CD4-positive, alpha-beta T cell (primary cell): ENCODE data around the gene TKTL2. TPM values are rescaled to one million over a fixed set of nuclear protein-coding genes. Genes with fewer than 3 reads are reported as not detected.

Source experiments
- ATAC-seq: fragments of 200-7000 bp; cut with Tn5 transposase; one replicate; pipeline ENCODE4 v1.10.0; 2022; ENCODE audit warnings: mild to moderate bottlenecking; ENCODE audit not compliant: poor library complexity
- CTCF ChIA-PET: fragments of 350-600 bp; sonication (Branson Sonifier 250); formaldehyde crosslinking; loops from one replicate; lab custom pipeline; 2021; ENCODE audit warnings: antibody characterized with exemption, inconsistent platforms; lab: Charles Lee
- POLR2A ChIA-PET: fragments of 350-600 bp; sonication (Branson Sonifier 250); formaldehyde crosslinking; loops from one replicate; lab custom pipeline; 2021; ENCODE audit warnings: antibody characterized with exemption, inconsistent platforms; lab: Charles Lee
- DNase-seq, 14 experiments: peaks; one replicate each; pipeline ENCODE4 v3.0.0-alpha.2; 2013 to 2020; ENCODE audit warnings: mixed read lengths in 2 of 14
- H3K27ac ChIP-seq, 2 donors: one replicate each; pipeline versions ENCODE4 v1.5.1 to v1.7.0; 2013; ENCODE audit warnings: low read length in 2 of 2, low read depth in 1 of 2, mild to moderate bottlenecking in 1 of 2
- H3K27me3 ChIP-seq, 2 experiments: 1 replicate in 1 of 2; 2 replicates in 1 of 2; pipeline versions ENCODE4 v1.6.1 to v1.7.0; 2013; ENCODE audit warnings: low read length in 2 of 2, control low read depth in 1 of 2, mild to moderate bottlenecking in 1 of 2, moderate library complexity in 1 of 2; ENCODE audit not compliant: insufficient read depth in 2 of 2, control insufficient read depth in 1 of 2
- H3K36me3 ChIP-seq: one replicate; pipeline ENCODE4 v1.6.1; 2013; ENCODE audit warnings: low read length, control low read depth; ENCODE audit not compliant: insufficient read depth
- H3K4me1 ChIP-seq: one replicate; pipeline ENCODE4 v1.6.1; 2013; ENCODE audit warnings: low read length, control low read depth; ENCODE audit not compliant: insufficient read depth
- H3K4me3 ChIP-seq: one replicate; pipeline ENCODE4 v1.5.1; 2013; ENCODE audit warnings: mild to moderate bottlenecking, low read length, moderate library complexity
- H3K9me3 ChIP-seq, 2 experiments: 1 replicate in 1 of 2; 2 replicates in 1 of 2; pipeline versions ENCODE4 v1.6.1 to v1.7.0; 2013; ENCODE audit warnings: low read length in 2 of 2, mild to moderate bottlenecking in 2 of 2, control low read depth in 1 of 2, moderate library complexity in 1 of 2; ENCODE audit not compliant: control insufficient read depth in 1 of 2, insufficient read depth in 1 of 2
- H3K27ac Mint-ChIP-seq: one replicate; pipeline ENCODE4 v1.8.0; 2020; ENCODE audit warnings: mixed read lengths
- H3K27me3 Mint-ChIP-seq: one replicate; pipeline ENCODE4 v1.8.0; 2021; ENCODE audit warnings: mixed read lengths
- H3K36me3 Mint-ChIP-seq: one replicate; pipeline ENCODE4 v1.8.0; 2021; ENCODE audit warnings: low read depth, mixed read lengths
- H3K4me1 Mint-ChIP-seq: one replicate; pipeline ENCODE4 v1.8.0; 2021; ENCODE audit warnings: low read depth, mixed read lengths
- H3K4me3 Mint-ChIP-seq: one replicate; pipeline ENCODE4 v1.8.0; 2020; ENCODE audit warnings: mild to moderate bottlenecking, mixed read lengths
- H3K9me3 Mint-ChIP-seq: one replicate; pipeline ENCODE4 v1.8.0; 2020; ENCODE audit warnings: mixed read lengths
- intact Hi-C, 2 experiments: fragments of 100-400 bp; cut with DNase I in 1 of 2; cut with micrococcal nuclease in 1 of 2; formaldehyde crosslinking; loops; one replicate each; pipeline versions ENCODE4 v1.15.1 to v1.9.0; 2023 to 2025; cut with DNase I, micrococcal nuclease
- total RNA-seq, 174 experiments: library from RNA in 2 of 174; stranded (reverse) in 2 of 174; gene quantifications; one replicate each; pipeline ENCODE4 v1.2.3 and lab custom pipeline; 2021 to 2026
- TF ChIP-seq, protein P1 (sequence below): fragments of 200-600 bp; IDR thresholded peaks from one replicate; pipeline ENCODE4 v1.8.0; 2022; ENCODE audit warnings: antibody characterized with exemption, mild to moderate bottlenecking

The TKTL2 gene
- total RNA-seq, 2 experiments from 2014 or later: not detected

DNA sequence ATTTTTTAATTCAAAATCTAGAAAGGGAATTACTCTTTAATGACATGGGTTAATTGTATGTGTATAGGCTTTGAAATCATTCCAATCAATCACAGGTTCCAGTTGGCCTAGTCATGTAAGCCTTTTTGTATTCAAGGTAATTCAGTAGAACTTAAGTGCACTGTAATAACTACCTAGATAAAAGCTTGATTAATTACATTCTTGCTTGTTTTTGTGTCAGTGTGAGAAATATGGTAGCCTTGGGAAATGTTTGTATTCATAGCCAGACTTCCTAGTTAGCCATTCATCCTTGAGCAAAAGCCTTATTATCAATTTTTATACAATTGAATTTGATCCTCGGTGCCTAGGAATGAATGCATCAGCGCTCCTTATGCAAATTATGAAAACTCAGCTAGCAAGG is 33.5 kb downstream of the TKTL2 start:
- DNase-seq: no peak
- Histone ChIP-seq H3K36me3 (no peaks in the 10 kb centered on the region), H3K4me1 (no peaks in the 10 kb centered on the region), H3K27me3 (no peaks in the 10 kb centered on the region), H3K9me3 (no peaks in the 10 kb centered on the region), H3K27ac (no peak overlapping the region), H3K4me3 (no peak overlapping the region)
- Mint-ChIP-seq H3K4me1 (no peaks in the 10 kb centered on the region), H3K27me3 (peaks cover 31% of the 10 kb centered on the region), H3K36me3 (no peaks in the 10 kb centered on the region), H3K9me3 (no peaks in the 10 kb centered on the region), H3K4me3 (no peak overlapping the region), H3K27ac (no peak overlapping the region)
- POLR2A ChIA-PET: no interaction called here
- intact Hi-C loops: no loop called here
- no peak for ATAC-seq
- CTCF ChIA-PET: no interaction called here
- TF ChIP-seq, protein P1, sequence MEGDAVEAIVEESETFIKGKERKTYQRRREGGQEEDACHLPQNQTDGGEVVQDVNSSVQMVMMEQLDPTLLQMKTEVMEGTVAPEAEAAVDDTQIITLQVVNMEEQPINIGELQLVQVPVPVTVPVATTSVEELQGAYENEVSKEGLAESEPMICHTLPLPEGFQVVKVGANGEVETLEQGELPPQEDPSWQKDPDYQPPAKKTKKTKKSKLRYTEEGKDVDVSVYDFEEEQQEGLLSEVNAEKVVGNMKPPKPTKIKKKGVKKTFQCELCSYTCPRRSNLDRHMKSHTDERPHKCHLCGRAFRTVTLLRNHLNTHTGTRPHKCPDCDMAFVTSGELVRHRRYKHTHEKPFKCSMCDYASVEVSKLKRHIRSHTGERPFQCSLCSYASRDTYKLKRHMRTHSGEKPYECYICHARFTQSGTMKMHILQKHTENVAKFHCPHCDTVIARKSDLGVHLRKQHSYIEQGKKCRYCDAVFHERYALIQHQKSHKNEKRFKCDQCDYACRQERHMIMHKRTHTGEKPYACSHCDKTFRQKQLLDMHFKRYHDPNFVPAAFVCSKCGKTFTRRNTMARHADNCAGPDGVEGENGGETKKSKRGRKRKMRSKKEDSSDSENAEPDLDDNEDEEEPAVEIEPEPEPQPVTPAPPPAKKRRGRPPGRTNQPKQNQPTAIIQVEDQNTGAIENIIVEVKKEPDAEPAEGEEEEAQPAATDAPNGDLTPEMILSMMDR: no peak

Other genes with a start within 250 kb of the TKTL2 start
- not detected for gene NPY1R, start 141.2 kb downstream of the TKTL2 start, total RNA-seq
- not detected for gene NPY5R, start 129.9 kb downstream of the TKTL2 start, total RNA-seq
- gene TMA16, start 20.9 kb upstream of the TKTL2 start, total RNA-seq: 1 to 10 TPM; 6.2 to 6.3 TPM